ENCODE results near the gene DEPP1.

DEPP1 gene

DNA sequence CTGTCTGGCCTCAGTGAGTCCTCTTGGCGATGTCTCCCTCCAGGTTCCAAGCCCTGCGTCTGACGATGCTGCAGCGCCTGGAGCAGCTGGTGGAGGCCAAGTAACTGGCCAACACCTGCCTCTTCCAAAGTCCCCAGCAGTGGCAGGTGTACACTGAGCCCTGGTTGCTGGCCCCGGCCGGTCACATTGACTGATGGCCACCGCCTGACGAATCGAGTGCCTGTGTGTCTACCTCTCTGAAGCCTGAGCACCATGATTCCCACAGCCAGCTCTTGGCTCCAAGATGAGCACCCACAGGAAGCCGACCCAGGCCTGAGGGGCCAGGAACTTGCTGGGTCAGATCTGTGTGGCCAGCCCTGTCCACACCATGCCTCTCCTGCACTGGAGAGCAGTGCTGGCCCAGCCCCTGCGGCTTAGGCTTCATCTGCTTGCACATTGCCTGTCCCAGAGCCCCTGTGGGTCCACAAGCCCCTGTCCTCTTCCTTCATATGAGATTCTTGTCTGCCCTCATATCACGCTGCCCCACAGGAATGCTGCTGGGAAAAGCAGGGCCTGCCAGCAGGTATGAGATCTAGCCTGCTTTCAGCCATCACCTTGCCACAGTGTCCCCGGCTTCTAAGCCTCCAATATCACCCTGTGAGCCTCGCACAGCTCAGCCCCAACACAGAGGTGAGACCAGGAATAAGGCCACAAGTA, 14.8 kb upstream of the DEPP1 start:
- no peak for FAIRE-seq

DNA sequence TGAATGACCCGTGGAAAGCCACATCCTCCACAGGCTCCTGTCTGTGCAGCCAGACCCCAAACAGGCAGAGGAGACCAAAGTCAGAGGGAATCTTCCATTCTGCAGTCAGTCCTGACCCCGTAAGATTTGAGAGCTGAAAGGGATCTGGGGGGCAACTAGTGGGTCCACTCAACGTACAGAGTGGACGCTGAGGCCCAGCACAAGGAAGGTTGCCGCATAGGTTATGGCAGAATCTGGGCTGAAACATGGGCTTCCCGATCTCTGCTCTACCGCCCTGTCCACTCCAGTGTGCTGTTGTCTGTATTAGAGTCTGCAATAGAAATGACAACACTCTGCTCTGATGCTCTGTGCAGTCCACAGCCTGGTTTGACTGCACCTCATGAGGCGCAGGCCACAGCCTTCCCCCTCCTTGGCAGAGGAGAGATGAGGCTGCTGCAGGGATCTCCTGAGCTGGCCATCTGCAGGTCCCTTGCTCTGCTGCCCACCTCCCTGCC, 14.2 kb upstream of the DEPP1 start:
- no peak for FAIRE-seq

DNA sequence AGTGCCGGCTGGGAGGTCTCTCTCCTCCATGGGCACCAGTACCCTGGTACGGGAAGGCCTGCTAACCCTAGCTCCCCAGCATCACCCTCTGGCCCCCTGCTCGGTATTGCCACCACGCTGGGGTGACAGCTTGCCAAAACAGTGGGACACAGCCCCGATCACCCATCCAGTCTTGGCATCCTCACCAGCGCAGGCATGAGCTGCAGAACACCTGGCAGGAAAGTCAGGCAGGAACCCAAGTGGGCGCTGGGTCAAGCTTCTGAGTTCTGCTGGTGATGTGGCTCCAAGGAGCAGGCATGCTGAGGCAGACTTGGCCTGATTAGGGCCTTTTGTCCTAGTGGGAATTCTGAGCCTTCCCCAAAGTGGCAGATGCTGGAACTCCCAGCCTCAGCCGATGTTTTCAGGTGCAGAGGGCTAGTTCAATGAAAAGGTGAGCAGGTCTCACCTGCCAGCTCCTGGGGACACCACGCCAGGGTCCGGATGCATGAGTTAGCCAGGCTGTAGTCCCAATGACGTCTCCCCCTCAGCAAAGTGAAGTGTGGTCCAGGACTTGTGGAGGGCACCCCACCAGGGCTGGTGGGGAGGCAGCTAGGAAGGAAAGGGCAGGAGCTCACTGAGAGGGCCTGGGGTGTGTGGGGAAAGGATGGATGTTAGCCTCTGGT, 13.6 kb upstream of the DEPP1 start:
- no peak for FAIRE-seq

DNA sequence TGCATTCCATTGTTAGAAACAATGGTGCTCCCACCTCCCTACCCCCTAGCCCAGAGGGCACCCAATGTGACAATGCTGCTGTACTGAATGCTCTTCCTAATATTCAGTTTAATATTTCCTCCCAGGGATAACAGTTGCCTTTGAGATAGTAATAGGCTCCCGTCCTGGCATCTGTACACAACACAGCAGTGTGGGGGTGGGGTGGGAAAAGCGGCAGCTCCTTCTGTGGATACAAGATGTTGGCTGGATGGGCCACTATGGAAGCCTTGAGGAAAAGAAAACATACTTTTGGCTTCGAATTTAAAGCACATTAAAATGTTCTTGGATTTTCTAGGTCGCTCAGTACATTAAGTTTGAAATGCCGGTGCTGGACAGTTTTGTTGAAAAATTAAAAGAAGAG, 13.0 kb upstream of the DEPP1 start:
- FAIRE-seq: no peak

DNA sequence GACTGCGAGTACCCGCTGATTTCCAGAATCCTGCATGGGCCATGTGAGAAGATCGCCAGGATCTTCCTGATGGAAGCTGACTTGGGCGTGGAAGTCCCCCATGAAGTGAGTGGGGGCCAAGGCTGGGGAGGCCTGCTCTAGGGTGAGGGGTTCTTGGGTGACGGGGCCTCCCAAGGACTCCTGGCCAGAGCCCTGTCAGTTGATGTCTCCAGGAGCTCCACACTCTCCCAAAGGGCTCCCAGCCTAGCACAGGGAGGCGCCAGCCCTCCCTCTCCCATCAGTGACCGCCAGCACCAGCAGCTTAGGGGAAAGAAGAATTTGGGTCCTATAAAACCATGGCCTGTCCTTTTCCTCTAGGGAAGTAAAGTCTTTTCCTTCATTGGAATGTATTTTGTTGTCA, 12.4 kb upstream of the DEPP1 start:
- FAIRE-seq: no peak

DNA sequence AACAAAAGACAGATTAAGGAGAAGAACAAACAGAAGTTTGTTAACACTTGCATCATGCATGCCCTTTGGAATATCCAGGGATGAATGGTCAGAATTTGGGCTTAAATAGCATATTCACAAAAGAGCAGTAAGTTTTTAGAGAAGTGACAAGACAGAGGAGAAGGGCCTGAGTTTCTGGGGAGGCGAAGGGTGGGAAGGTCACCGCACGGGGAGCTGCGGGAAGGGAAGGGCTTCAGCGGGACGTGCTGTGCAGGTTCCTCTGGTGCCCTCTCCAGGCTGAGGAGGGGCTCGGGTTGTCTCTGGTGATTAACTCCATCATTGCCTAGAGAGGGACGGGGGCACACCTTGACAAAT, 11.7 kb upstream of the DEPP1 start:
- FAIRE-seq: no peak

DNA sequence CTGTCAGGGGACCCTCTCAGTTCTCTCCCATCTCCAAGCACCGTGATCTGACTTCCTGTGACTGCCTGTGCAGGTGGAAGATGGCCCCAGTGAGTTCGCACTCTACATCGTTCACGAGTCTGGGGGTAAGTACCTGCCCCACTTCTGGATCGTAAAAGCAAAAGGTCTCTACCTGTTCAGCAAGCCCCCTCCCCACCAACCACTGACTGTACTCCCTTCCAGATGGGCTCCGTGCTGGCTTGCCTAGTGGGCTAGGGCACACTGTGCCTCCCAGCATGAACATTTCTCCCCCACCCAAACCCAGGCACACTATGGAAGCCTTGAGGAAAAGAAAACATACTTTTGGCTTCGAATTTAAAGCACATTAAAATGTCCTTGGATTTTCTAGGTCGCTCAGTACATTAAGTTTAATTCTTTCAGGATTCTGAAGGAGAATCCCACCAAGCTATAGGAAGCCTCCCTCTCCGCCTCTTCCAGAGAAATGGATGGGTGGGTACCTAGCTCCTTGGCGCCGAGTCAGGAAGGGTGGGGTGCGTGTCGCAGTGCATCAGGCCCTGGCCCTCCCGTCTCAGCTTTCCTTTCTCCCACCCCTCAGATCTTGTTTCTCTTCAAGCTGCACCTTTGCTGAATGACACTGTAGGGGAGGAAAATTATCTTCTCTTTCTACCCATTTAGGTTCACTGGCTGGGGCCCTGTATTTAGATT, 11.1 kb upstream of the DEPP1 start:
- FAIRE-seq: no peak

DNA sequence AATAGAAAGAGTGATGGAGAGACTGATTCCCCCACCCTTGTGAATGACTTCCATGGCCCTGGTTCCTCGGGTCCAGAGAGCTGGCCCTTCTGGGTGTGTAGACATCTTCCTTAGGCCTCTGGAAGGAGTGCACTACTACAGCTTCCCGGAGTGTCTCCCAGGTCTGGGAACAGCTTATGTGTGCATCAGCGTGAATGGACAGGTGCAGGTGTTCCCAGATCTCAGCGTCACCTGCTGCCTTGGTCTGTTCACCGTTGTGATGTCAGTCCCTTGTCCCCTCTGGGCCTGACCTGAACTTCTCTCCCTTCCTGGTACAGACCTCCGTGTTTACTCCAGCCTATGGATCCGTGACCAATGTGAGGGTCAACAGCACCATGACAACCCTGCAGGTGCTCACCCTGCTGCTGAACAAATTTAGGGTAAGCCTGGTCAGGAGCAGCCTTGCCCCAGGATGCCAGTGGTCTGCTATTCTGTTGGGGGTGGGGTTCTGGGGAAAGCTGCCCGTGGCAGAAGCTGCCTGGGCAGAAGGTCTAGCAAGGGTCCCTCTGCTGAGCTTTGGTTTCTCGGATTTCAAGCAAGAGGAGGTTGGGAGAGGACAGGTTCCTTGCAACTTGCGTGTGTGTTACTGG, 10.5 kb upstream of the DEPP1 start:
- FAIRE-seq: no peak

DNA sequence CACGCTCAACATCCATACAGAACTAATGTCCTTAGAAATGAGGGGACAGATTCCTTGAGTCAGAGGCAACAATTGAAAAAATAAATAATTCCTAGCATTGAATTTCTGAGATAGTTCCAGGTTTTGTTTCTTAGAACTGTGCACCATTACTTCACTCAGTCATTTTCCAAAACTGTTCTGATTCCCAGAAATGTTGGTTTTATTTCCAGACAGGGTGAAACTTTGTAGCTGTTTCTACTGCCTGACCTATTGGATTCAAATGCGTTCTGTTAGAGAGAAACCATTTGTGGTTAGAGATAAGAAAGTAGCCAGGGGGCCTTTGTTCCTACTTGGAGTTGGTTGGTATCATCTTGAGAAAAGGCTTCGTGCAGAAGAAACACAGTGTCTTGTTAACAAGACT, 8.1 kb upstream of the DEPP1 start:
- FAIRE-seq: no peak

DNA sequence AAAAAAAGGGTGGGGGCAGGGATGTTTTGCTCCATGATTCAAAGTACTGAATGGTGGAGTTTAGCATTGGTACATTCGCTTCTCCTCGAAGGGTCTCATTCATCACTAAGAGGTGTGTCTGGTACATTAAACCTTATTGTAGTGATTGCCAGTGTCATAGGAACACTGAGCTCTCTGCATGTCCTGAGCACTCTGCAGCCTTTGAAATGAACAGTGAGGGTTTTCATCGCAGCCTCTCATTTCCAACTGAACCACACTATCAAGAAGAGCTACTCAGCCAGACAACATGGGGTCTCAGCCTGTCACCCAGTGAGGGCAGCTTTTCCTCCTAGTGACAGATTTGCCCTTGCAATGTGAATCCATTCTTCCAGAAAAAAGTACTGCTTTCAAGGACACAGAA, 7.6 kb upstream of the DEPP1 start:
- FAIRE-seq: no peak

DNA sequence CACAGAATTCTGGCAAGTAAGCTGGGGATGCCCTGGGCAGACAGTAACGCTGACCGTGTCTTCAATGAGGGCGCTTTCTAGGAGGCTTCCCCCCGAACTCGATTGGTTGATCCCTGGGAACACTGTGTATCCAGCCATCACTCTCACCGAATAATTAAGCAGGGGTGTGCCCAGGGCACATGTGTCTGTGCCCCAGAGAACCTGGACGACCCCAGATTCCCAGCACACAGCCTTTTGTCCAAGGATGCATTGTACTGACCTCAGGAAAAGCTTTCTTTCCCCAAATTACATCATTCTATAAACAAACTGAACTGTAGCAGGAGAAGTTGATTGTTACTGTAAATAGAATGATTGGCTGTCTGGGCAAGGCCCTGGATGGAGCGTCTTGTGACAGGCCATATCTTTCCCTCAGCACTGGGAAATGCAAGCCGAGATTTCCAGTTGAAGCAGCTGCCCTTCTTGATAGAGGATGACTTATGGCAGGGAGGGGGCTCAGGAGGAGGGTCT, 6.6 kb upstream of the DEPP1 start:
- FAIRE-seq: no peak

DNA sequence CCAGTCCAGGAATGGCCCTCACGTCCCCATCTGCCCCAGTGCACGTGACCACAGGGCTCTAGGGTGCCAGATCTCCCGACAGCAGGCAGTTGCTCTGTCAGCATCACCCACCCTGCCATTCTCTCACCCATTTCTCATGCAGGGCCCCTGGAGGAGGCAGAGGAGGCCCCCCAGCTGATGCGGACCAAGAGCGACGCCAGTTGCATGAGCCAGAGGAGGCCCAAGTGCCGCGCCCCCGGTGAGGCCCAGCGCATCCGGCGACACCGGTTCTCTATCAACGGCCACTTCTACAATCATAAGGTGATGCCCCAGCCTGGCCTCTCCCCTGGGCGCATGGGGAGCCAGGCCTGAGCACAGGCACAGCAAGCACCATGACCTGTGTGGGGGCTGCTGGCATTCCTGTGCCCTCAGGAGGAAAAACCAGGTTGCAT, 6.1 kb upstream of the DEPP1 start:
- no peak for FAIRE-seq

DNA sequence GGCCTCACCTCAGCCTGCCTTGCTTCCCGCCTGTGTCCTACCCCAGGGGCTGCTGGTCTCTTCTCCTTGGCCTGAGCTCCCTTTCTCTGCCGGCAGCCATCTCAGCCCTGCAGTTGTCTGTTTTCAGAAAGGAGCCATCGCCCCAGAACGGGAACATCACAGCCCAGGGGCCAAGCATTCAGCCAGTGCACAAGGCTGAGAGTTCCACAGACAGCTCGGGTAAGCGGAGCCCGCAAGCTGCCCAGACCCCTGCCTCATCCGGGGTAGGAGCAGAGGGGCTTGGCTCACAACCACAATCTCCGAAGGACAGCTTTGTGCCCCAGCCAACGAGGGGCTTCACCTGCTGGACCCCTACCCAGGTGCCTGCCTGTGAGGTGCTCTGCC, 5.3 kb upstream of the DEPP1 start:
- FAIRE-seq: no peak

DNA sequence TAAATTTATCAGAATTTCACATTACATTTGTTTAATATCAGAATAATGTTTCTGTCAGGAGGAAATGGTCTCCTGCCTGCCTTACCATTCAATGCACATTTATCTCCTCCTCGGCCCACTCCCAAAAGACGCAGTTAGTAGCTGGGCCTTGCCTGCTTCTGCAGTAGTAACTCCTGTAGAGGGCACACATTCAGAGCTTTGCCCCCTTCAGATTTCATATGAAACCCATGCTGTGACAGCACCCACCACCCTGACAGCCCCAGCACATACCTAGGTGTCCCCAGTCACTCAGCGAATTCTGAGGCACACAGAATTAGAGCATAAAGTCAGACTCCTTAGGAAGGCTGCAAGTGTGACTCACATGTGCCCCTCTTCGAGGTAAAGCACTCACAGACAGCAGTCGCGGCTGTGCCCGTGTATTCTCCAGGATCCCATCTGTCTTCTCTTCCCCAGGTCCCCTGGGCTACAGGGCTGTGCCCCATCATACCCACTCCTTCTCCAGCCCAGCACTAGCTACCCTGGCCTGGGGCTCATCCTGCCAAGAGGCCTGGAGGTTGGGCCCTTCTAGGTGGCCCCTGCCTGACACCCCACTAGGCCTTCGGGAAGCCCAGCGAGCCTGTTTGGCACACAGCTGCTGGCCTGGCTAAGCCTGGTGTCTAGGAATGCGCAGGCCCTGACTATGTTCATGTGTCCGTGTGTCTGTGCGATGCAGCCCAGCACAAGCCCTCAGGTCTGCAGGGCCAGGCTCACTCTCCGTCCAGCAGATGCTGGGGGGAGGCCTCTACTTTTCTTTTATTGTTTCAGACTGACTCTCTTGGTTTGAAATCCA, 4.7 kb upstream of the DEPP1 start:
- FAIRE-seq: no peak

DNA sequence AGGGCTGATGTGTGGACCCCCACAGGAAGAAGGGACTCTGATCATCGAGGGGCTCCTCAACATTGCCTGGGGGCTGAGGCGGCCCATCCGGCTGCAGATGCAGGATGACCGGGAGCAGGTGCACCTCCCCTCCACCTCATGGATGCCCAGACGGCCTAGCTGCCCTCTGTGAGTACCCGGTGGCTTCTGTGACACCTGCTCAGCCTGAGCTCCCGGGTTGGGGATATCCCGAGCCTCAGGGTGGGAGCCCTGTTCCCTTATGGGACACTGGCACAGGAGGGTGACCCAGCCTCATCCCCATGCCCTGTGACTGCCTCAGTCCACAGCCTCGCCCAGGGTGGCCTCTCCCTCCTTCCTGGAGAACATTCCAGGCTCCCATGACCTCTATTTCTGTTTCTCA, 3.9 kb upstream of the DEPP1 start:
- no peak for FAIRE-seq

DNA sequence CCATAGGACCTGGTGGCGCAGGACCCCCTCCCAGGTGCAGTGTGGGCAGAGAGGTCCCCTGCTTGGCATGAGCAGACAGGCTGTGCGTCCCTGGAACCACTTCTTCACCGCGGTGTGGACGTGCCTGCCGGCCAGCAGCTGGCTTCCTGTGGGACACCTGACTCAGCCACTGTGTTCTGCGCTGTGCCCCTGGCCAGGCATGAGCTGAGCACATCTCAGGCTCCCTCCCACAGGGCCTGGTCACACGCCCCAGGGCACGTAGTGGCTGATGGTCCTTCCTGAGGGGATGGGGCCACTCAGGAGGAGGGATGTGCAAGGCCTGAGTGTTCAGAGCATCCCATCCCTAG, 3.5 kb upstream of the DEPP1 start:
- no peak for FAIRE-seq

DNA sequence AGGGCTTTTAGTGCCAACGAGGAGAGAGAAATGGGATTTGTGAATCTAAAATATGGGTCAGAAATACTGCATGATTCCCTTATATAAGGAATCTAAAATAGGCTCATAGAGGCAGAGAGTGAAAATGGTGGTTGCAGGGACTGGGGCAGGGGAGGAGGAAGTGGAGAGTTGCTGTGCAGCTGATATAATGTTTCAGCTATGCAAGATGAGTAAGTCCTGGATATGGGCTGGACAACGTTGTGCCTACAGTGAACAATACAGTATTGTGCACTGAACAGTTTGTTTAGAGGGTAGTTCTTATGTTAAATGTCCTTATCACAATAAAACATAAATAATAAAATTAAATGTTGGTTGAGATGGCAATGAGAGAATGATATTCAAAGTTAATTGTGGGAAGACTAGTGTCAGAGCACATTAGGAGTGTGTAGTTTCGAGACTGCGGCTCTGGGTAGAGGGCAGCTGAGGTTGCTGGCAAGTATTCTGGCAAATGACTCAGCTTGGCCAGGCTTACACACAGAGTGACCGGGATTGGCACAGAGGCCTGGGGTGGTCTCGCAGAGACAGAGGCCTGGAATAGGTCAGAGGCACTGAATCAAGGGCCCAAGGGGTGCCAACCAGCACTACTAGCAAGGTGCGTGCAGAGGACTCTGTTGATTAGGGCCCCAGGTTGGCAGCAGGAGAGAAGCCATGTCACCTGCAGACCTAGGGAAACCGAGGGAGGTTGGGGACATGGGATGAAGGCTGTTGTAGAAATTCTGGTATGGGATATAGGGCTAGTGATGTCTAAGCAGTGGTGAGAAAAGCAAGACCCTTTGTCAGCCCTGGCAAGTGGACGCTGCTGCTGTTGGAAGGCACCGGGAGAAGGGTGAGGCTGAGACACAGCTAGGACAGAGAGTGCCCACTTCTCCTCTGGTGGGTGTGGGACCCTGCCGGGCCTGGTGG, 2.8 kb upstream of the DEPP1 start:
- no peak for FAIRE-seq

DNA sequence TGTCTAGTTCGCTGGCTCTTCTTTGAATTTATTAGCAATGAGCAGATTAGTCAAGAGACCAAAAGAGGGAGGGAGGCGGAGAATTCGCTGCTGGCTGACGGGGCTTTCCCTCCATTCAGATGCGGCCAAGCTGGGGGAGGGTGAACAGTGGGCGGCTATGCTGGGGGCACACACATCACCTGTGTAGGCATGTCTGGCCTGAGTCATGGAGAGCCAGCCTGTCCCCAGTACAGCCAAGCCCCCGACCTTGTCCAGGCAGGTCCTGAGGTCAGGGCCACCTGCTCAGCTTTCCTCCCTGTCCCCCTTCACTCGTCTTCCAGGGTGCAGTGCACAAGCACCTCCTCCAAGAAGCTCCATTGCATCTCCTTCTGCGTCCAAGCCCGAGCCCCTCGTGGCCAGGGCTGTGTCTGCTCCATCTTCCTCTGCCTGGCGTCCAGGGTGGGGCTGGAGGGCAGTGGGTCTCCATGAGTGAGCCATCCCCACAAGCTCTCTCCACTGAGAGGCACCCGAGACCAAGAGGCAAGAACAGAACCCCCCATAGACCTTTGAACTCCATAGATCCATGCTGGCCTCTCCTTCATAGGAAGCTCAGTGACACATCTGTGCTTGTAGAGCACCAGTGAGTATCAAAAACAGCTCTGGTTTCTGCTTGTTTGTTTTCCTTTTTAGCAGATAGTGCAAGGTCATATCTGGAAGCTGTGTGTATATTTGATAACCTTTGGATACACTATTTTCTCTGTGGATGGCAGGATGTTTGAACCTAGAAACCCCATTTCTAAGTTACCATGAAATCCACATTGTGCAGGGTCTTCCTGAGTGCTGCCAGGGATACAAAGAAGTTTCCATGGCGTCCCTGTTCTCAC, 1.9 kb upstream of the DEPP1 start:
- FAIRE-seq: no peak

DNA sequence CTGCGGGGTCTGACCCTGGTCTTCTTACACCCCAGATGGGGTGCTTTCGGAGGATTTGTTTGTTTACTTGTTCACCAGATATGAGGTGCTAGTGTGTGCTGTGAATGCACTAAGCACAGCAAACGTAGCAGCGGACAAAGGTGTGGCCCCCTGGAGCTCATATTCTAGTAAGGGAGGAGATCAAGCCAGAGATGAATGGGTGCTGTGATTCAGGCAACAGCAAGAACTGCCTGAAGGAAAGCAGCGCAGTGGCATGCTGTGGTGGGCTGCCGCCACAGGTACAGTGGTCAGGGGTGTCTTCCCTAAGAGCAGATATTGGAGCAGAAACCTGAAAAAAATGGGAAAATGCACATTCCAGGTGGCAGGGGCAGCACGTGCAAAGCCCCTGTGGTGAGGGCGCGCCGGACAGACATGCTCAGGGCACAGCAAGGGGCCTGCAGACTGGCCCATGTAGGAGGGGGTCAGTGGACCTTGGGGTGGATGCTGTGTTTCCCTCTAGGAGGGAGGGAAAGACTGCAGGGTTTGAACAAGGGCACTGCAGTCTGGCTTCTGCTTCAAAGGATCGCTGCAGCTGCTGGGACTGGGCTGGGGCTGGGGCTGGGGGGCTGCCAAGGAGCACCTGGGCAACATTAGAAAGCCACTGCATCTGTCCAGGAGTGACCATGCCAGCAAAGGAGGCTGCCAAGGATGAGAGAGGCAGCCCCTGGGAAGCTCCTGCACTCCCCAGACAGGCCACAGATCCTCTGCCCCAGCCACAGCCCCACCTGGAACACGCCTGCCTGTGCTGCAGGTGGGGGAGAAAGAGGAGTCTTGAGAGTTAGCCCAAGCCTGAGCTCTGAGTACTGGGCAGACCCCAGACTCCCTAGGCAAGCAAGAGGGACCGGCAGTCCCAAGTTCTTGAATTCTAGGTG, 927 bp upstream of the DEPP1 start:
- no peak for FAIRE-seq

DNA sequence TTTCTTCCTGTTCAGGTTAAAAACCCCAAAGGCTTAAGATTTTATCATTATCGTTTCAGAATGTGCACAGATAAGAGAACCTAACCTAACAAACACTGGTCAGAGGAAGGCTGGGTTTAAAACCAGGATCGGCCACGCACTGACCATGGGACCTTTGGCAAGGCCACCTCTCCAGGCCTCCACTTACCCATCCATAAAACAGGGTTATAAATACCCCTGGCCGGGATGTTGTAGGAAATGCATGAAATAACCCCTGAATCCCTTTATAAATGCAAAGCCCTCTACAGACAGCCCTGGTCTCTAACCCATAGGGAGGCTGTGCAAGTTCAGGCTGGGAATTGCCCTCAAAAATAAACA, 418 bp downstream of the DEPP1 start:
- FAIRE-seq: no peak

All from A204.1 (cell line).